Muscle layer of colon (tissue), 2 donors: Measurements from ENCODE around the gene LYRM4.

Source experiments
- H3K27ac ChIP-seq: one replicate; pipeline ENCODE4 v1.7.0; 2013; ENCODE audit warnings: low read depth, mild to moderate bottlenecking, low read length, moderate library complexity
- H3K27me3 ChIP-seq, 2 donors: one replicate each; pipeline ENCODE4 v1.7.0; 2013; ENCODE audit warnings: low read length in 2 of 2, mild to moderate bottlenecking in 2 of 2; ENCODE audit not compliant: insufficient read depth in 2 of 2, control insufficient read depth in 1 of 2
- H3K36me3 ChIP-seq: one replicate; pipeline ENCODE4 v1.7.0; 2013; ENCODE audit warnings: mild to moderate bottlenecking, low read length; ENCODE audit not compliant: insufficient read depth
- H3K4me1 ChIP-seq: one replicate; pipeline ENCODE4 v1.7.0; 2013; ENCODE audit warnings: mild to moderate bottlenecking, low read length; ENCODE audit not compliant: insufficient read depth
- H3K4me3 ChIP-seq, 2 donors: one replicate each; pipeline ENCODE4 v1.7.0; 2013; ENCODE audit warnings: low read length in 2 of 2, low read depth in 1 of 2, mild to moderate bottlenecking in 1 of 2, moderate library complexity in 1 of 2
- H3K9ac ChIP-seq: one replicate; pipeline ENCODE4 v1.7.0; 2013; ENCODE audit warnings: low read length
- H3K9me3 ChIP-seq: one replicate; pipeline ENCODE4 v1.7.0; 2013; ENCODE audit warnings: mild to moderate bottlenecking, low read length
- donor health status: abdominal sarcoma.
- donor health status: Adenocarcinoma of cecum.

The LYRM4 gene

GRCh38 chr6:5202206-5202605 is 58.5 kb downstream of the LYRM4 start:
- H3K4me1 ChIP-seq = peaks cover 48% of the 10 kb centered on the region
- no peak overlapping the region for H3K27ac ChIP-seq
- H3K9me3 ChIP-seq = no peaks in the 10 kb centered on the region
- H3K4me3 ChIP-seq = no peak overlapping the region
- no peaks in the 10 kb centered on the region for H3K27me3 ChIP-seq
- no peaks in the 10 kb centered on the region for H3K36me3 ChIP-seq
- H3K9ac ChIP-seq = no peak overlapping the region

GRCh38 chr6:5201271-5201670 is 59.5 kb downstream of the LYRM4 start:
- Histone ChIP-seq H3K36me3 (no peaks in the 10 kb centered on the region), H3K27me3 (no peaks in the 10 kb centered on the region), H3K4me3 (no peak overlapping the region), H3K9me3 (no peaks in the 10 kb centered on the region), H3K27ac (no peak overlapping the region), H3K4me1 (peaks cover 38% of the 10 kb centered on the region), H3K9ac (no peak overlapping the region)

DNA sequence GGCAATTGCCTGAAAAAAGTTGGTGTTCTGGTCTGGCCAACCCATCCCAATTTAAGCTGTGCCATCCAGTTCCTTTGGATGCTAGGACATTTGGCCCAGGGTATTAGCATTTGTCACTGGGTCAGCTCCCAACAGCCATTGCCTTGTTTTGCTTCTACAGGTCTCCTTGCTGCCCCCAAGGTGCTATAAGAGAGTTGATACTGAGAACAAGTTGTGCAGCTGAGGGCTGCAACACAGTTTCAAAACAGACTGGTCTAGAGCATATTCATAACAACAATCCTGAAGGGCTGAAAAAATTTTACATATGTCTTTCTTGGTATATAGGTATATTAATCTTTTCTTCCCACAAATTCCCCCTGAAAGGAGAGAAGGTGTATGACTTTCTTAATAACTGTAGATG is 61.0 kb downstream of the LYRM4 start:
- no peak overlapping the region for H3K4me3 ChIP-seq
- no peaks in the 10 kb centered on the region for H3K36me3 ChIP-seq
- H3K9ac ChIP-seq = no peak overlapping the region
- H3K27me3 ChIP-seq = no peaks in the 10 kb centered on the region
- H3K4me1 ChIP-seq = peaks cover 23% of the 10 kb centered on the region
- no peak overlapping the region for H3K27ac ChIP-seq
- no peaks in the 10 kb centered on the region for H3K9me3 ChIP-seq

GRCh38 chr6:5199283-5199682 is 61.5 kb downstream of the LYRM4 start:
- no peaks in the 10 kb centered on the region for H3K36me3 ChIP-seq
- H3K4me3 ChIP-seq = no peak overlapping the region
- H3K27me3 ChIP-seq = no peaks in the 10 kb centered on the region
- peaks cover 20% of the 10 kb centered on the region for H3K4me1 ChIP-seq
- H3K27ac ChIP-seq = no peak overlapping the region
- no peaks in the 10 kb centered on the region for H3K9me3 ChIP-seq
- H3K9ac ChIP-seq = no peak overlapping the region

DNA sequence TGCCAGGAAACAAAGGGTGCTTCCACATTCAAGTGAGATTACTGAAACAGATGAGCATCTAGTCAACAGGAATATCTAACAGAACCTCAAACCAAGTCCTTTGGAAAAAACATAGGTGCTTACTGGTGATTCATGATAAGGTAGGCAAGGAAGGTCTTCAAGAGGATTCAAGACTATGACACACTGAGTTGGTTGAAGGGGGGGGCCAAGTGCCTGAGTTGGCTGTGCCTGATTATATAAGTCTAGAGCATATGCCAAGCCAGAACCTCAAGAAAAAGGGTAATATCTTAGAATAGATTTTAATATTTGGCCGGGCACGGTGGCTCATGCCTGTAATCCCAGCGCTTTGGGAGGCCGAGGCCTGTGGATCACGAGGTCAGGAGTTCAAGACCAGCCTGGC is 63.7 kb downstream of the LYRM4 start:
- Histone ChIP-seq H3K27me3 (no peaks in the 10 kb centered on the region), H3K36me3 (no peaks in the 10 kb centered on the region), H3K9ac (no peak overlapping the region), H3K9me3 (no peaks in the 10 kb centered on the region), H3K27ac (no peak overlapping the region), H3K4me3 (no peak overlapping the region), H3K4me1 (peaks cover 13% of the 10 kb centered on the region)

DNA sequence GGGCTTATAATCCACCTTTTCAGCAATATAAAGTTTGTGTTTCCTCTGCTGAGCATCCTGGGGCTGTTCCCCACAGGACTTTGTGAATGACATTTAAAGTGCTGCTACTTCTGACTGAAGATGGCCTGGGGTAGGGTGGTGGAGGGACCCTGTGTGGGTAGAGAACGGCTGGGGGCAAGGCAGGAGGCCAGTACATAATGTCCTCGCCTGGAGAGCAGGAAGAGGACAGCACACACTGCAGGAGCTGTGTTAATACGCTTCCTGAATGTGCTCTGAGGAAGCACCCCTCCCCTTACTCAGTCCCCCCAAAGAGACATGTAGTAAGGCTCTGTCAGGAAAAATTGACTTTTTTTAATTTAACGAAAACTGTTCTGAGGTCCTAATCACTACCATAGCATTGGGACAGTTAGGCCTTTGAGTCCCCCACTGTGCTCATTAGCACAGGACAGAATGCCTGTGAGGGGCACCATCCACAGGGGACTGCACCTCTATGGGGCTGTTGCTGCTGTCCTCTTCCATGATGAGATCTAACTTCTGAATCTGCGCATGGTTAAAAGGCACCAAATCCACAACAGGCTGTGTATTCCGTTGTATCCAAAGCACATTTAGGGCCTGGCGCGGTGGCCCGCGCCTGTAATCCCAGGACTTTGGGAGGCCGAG is 68.5 kb downstream of the LYRM4 start:
- Histone ChIP-seq H3K27ac (no peak overlapping the region), H3K36me3 (no peaks in the 10 kb centered on the region), H3K27me3 (no peaks in the 10 kb centered on the region), H3K9me3 (no peaks in the 10 kb centered on the region), H3K4me3 (no peak overlapping the region), H3K4me1 (no peaks in the 10 kb centered on the region), H3K9ac (no peak overlapping the region)

- H3K27me3 ChIP-seq = no peaks in the 10 kb centered on the region
- no peaks in the 10 kb centered on the region for H3K36me3 ChIP-seq
- no peak overlapping the region for H3K9ac ChIP-seq
- no peak overlapping the region for H3K4me3 ChIP-seq
- no peaks in the 10 kb centered on the region for H3K9me3 ChIP-seq
- H3K27ac ChIP-seq = no peak overlapping the region
- H3K4me1 ChIP-seq = no peaks in the 10 kb centered on the region
Measured at GRCh38 chr6:5191722-5192121, 69.0 kb downstream of the LYRM4 start.

DNA sequence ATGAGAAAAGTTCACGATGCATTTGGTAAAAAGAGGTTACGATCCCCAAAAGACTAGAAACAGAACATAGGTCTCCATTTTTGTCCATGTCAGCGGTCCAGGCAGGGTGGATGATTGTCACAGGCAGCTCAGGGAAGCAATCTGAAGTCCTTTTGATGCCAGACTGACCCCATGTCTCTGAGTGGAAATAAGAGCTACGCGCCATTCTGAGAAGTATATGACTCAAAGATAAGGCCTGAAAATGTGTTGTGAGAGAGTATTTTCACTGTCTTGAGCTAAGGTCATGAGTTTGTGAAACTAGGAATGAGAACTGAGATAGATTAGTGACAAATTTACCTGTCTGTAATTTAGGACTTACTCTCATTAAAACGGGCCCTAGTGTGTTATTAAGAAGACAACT is 69.5 kb downstream of the LYRM4 start:
- Histone ChIP-seq H3K4me3 (no peak overlapping the region), H3K9ac (no peak overlapping the region), H3K27ac (no peak overlapping the region), H3K9me3 (no peaks in the 10 kb centered on the region), H3K4me1 (no peaks in the 10 kb centered on the region), H3K27me3 (no peaks in the 10 kb centered on the region), H3K36me3 (no peaks in the 10 kb centered on the region)

GRCh38 chr6:5190507-5190906 is 70.2 kb downstream of the LYRM4 start:
- Histone ChIP-seq H3K4me1 (no peaks in the 10 kb centered on the region), H3K9me3 (no peaks in the 10 kb centered on the region), H3K27me3 (no peaks in the 10 kb centered on the region), H3K27ac (no peak overlapping the region), H3K9ac (no peak overlapping the region), H3K36me3 (no peaks in the 10 kb centered on the region), H3K4me3 (no peak overlapping the region)

DNA sequence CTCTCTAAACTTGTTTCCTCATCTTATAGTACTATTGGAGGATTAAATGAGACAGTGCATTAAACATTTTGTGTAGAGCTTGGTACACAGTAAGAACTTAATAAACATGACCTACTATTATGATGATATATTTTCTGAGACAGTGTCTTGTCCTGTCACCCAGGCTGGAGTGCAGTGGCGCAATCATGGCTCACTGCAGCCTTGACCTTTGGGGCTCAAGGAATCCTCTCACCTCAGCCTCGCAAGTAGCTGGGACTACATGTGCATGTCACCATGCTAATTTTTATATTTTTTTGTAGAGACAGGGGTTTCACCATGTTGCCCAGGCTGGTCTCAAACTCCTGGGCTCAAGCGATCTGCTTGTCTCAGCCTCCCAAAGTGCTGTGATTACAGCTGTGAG is 72.1 kb downstream of the LYRM4 start:
- no peaks in the 10 kb centered on the region for H3K27me3 ChIP-seq
- no peak overlapping the region for H3K4me3 ChIP-seq
- no peak overlapping the region for H3K27ac ChIP-seq
- no peaks in the 10 kb centered on the region for H3K4me1 ChIP-seq
- no peaks in the 10 kb centered on the region for H3K36me3 ChIP-seq
- H3K9me3 ChIP-seq = no peaks in the 10 kb centered on the region
- H3K9ac ChIP-seq = no peak overlapping the region

GRCh38 chr6:5184878-5185277 is 75.9 kb downstream of the LYRM4 start:
- no peaks in the 10 kb centered on the region for H3K27me3 ChIP-seq
- no peaks in the 10 kb centered on the region for H3K36me3 ChIP-seq
- H3K9ac ChIP-seq = no peak overlapping the region

GRCh38 chr6:5184218-5184617 is 76.5 kb downstream of the LYRM4 start:
- no peaks in the 10 kb centered on the region for H3K27me3 ChIP-seq
- no peaks in the 10 kb centered on the region for H3K9me3 ChIP-seq
- no peaks in the 10 kb centered on the region for H3K36me3 ChIP-seq
- H3K27ac ChIP-seq = no peak overlapping the region
- no peak overlapping the region for H3K9ac ChIP-seq
- H3K4me3 ChIP-seq = no peak overlapping the region
- no peaks in the 10 kb centered on the region for H3K4me1 ChIP-seq

More at GRCh38 chr6:5184878-5185277, 75.9 kb downstream of the LYRM4 start:
- no peak overlapping the region for H3K4me3 ChIP-seq
- no peak overlapping the region for H3K27ac ChIP-seq
- no peaks in the 10 kb centered on the region for H3K4me1 ChIP-seq
- H3K9me3 ChIP-seq = no peaks in the 10 kb centered on the region
